Chondrocyte (in vitro differentiated cells): ENCODE results near the gene ADGRB2. TPM values are rescaled to one million over a fixed set of nuclear protein-coding genes. Genes with fewer than 3 reads are reported as not detected.

Experiments used
- DNase-seq: peaks from one replicate; pipeline ENCODE4 v3.0.0; 2021; ENCODE audit warnings: mixed read lengths, low spot score
- H3K27ac Mint-ChIP-seq: one replicate; pipeline ENCODE4 v1.8.0; 2021; ENCODE audit warnings: mild to moderate bottlenecking, moderate library complexity, mixed read lengths; ENCODE audit not compliant: unreplicated experiment
- H3K27me3 Mint-ChIP-seq: 2 replicates; pipeline ENCODE4 v1.8.0; 2021; ENCODE audit warnings: low read depth, mixed read lengths
- H3K36me3 Mint-ChIP-seq: 2 replicates; pipeline ENCODE4 v1.8.0; 2021; ENCODE audit warnings: low read depth, mixed read lengths
- H3K4me1 Mint-ChIP-seq: 2 replicates; pipeline ENCODE4 v1.8.0; 2021; ENCODE audit warnings: low read depth, mild to moderate bottlenecking, mixed read lengths
- H3K4me3 Mint-ChIP-seq: one replicate; pipeline ENCODE4 v1.8.0; 2021; ENCODE audit warnings: mild to moderate bottlenecking, moderate library complexity, mixed read lengths; ENCODE audit not compliant: unreplicated experiment
- H3K9me3 Mint-ChIP-seq: 2 replicates; pipeline ENCODE4 v1.8.0; 2021; ENCODE audit warnings: low read depth, mixed read lengths
- CTCF ChIP-seq: fragments of 200-600 bp; sonication (generic); IDR thresholded peaks from 2 replicates; pipeline ENCODE4 v1.5.0; 2021; ENCODE audit warnings: antibody characterized with exemption, mild to moderate bottlenecking, moderate library complexity
- total RNA-seq: library from RNA; stranded (reverse); gene quantifications from 3 replicates; pipeline ENCODE4 v1.2.1, GENCODE V29; 2021

ADGRB2 gene
- total RNA-seq, 1 donor from 2014 or later = 11.9 TPM

GRCh38 chr1:31704271-31705079, 59.7 kb downstream of the ADGRB2 start:
- Mint-ChIP-seq H3K36me3 (peaks cover 3% of the 10 kb centered on the region), H3K27me3 (no peaks in the 10 kb centered on the region), H3K4me1 (peaks cover 87% of the 10 kb centered on the region), H3K9me3 (no peaks in the 10 kb centered on the region), H3K4me3 (peak overlapping the region; percentile 85), H3K27ac (peak overlapping the region; percentile 98)
- DNase-seq = no peak
- no peak for TF ChIP-seq CTCF

- no peaks in the 10 kb centered on the region for H3K9me3 Mint-ChIP-seq
- TF ChIP-seq CTCF = peak; percentile 16
- peaks cover 88% of the 10 kb centered on the region for H3K4me1 Mint-ChIP-seq
- peak within 1 kb of the TSS; percentile 85 for H3K4me3 Mint-ChIP-seq
- no peak for DNase-seq
- H3K27ac Mint-ChIP-seq = peak within 1 kb of the TSS; percentile 98
- peaks cover 9% of the 10 kb centered on the region for H3K36me3 Mint-ChIP-seq
- no peaks in the 10 kb centered on the region for H3K27me3 Mint-ChIP-seq
Observed at GRCh38 chr1:31703431-31704270, 60.5 kb downstream of the ADGRB2 start, which contains the start of gene COL16A1. Gene COL16A1 (minus strand): TSS chr1:31704017. CDS start chr1:31702193, 1,824 bp downstream.

- peak overlapping the region; percentile 85 for H3K4me3 Mint-ChIP-seq
- H3K27me3 Mint-ChIP-seq = no peaks in the 10 kb centered on the region
- H3K27ac Mint-ChIP-seq = peak overlapping the region; percentile 90
Observed at GRCh38 chr1:31702836-31703404, 61.2 kb downstream of the ADGRB2 start.

GRCh38 chr1:31701091-31701736, 62.9 kb downstream of the ADGRB2 start:
- DNase-seq = no peak
- H3K4me3 Mint-ChIP-seq = peak overlapping the region; percentile 85
- no peak for TF ChIP-seq CTCF
- peak overlapping the region; percentile 90 for H3K27ac Mint-ChIP-seq
- no peaks in the 10 kb centered on the region for H3K9me3 Mint-ChIP-seq
- H3K36me3 Mint-ChIP-seq = peaks cover 23% of the 10 kb centered on the region
- H3K27me3 Mint-ChIP-seq = no peaks in the 10 kb centered on the region
- H3K4me1 Mint-ChIP-seq = peaks cover 73% of the 10 kb centered on the region

More at GRCh38 chr1:31702836-31703404, 61.2 kb downstream of the ADGRB2 start:
- Mint-ChIP-seq H3K4me1 (peaks cover 83% of the 10 kb centered on the region), H3K36me3 (peaks cover 14% of the 10 kb centered on the region), H3K9me3 (no peaks in the 10 kb centered on the region)
- no peak for DNase-seq
- no peak for TF ChIP-seq CTCF
